ENCODE measurements around the gene GRM4. TPM values are rescaled to one million over a fixed set of nuclear protein-coding genes. Genes with fewer than 3 reads are reported as not detected.

Gene GRM4
- total and polyA plus RNA-seq, 10 of the 15 experiments (the other 5 are each of a cell fraction or from before 2014, with no cell fraction given) = 0.01 to 0.31 (median 0.05) TPM; not detected in 2

GRCh38 chr6:34011264-34011663, 134.6 kb downstream of the GRM4 start:
- Histone ChIP-seq H4K20me1 (ENCODE audit: control insufficient read depth, insufficient read depth) (no peaks in the 10 kb centered on the region), H3K4me3 (no peak overlapping the region), H3K27ac (ENCODE audit: control insufficient read depth, insufficient read depth) (no peak overlapping the region), H2AFZ (ENCODE audit: control insufficient read depth, low read depth, low read length) (no peak overlapping the region), H3K4me2 (ENCODE audit: control insufficient read depth, insufficient read depth) (no peak overlapping the region), H3K27me3 (replicated peaks in 1 of 2; ENCODE audit: control insufficient read depth in 2 of 2, insufficient read depth in 2 of 2, low read length in 1 of 2) (no peaks in the 10 kb centered on the region; a peak in 1 of 4 replicates), H3K9me3 (replicated peaks; ENCODE audit: control insufficient read depth, insufficient read depth, low read length) (no peaks in the 10 kb centered on the region; the same call in 1 of the 3 replicates), H3K36me3 (ENCODE audit: control insufficient read depth in 2 of 2, insufficient read depth in 2 of 2, low read length in 1 of 2) (no peaks in the 10 kb centered on the region), H3K4me1 (ENCODE audit: control insufficient read depth, insufficient read depth, low read length) (no peaks in the 10 kb centered on the region), H3K9ac (ENCODE audit: control insufficient read depth, insufficient read depth, low read length) (no peak overlapping the region), H3K79me2 (ENCODE audit: control insufficient read depth, insufficient read depth, low read length) (no peaks in the 10 kb centered on the region)
- WGBS (ENCODE audit: insufficient coverage, insufficient replicate concordance, low lambda C conversion rate, missing lambda C conversion rate) = 19% methylated on average over 5 of the region's 5 CpGs
- ChIA-PET RAD21 (ENCODE audit: unreplicated experiment) (no interaction called here), POLR2A (no interaction called here), CTCF (no interaction called here), SMC1A (ENCODE audit: uncharacterized antibody, unreplicated experiment) (no interaction called here)
- no peak for FAIRE-seq
- no TSS peak for BruUV-seq (replicated peaks)
- TF ChIP-seq ELK1 (IDR thresholded peaks at IDR 0.05; ENCODE audit: low read depth, low read length) = no peak
- TF ChIP-seq SRF (IDR thresholded peaks at IDR 0.05; ENCODE audit: low read depth in 2 of 2, low read length in 2 of 2) = no peak
- TF ChIP-seq SREBF2 (IDR thresholded peaks at IDR 0.05; ENCODE audit: low read length) = no peak
- no peak for TF ChIP-seq PAX8 (IDR thresholded peaks at IDR 0.05)
- TF ChIP-seq CBFB (IDR thresholded peaks at IDR 0.05; ENCODE audit: low read depth) = no peak
- TF ChIP-seq CBX5 (IDR thresholded peaks at IDR 0.05; ENCODE audit: low read depth) = no peak
- TF ChIP-seq NKRF (conservative IDR thresholded peaks at IDR 0.05) = no peak
- TF ChIP-seq FOXM1 (IDR thresholded peaks at IDR 0.05; ENCODE audit: low read depth, low read length) = no peak
- TF ChIP-seq BACH1 (IDR thresholded peaks at IDR 0.05; ENCODE audit: borderline replicate concordance) = no peak
- TF ChIP-seq TCF12 (IDR thresholded peaks at IDR 0.05; ENCODE audit: low read depth, low read length) = no peak
- ATAC-seq = no peak
- DNase-seq (ENCODE audit: low read depth, low spot score) = no peak
- intact Hi-C loops (cut with micrococcal nuclease; ENCODE audit: unreplicated experiment) = no loop called here
- in situ Hi-C loops (cut with MboI) = no loop called here

All from GM12878 (cell line).